ENCODE measurements around the gene TECR. TPM values are rescaled to one million over a fixed set of nuclear protein-coding genes. Genes with fewer than 3 reads are reported as not detected.
A peak's percentile ranks its signal among the peaks of the same experiment; 100 is the strongest.

Gene TECR
- total and polyA plus RNA-seq, 9 of the 15 experiments (the other 6 are each of a cell fraction or from before 2014, with no cell fraction given), result 29.3 to 211 (median 81.4) TPM

GRCh38 chr19:14530005-14530348 is 583 bp downstream of the TECR start (continued):
- TF ChIP-seq RREB1 (CRISPR knock-in tag; IDR thresholded peaks at IDR 0.05) (0 out of 2 replicates have a peak, but pooled peaks have one; percentile 3), SAP30 (IDR thresholded peaks at IDR 0.05; ENCODE audit: borderline replicate concordance, insufficient read depth, low read depth, low read length, poor library complexity, severe bottlenecking) (no peak), XRCC3 (IDR thresholded peaks at IDR 0.05) (no peak), ILF3 (IDR thresholded peaks at IDR 0.05; ENCODE audit: borderline replicate concordance) (no peak), ZNF586 (CRISPR knock-in tag; conservative IDR thresholded peaks at IDR 0.05) (no peak), NR2C1 (IDR thresholded peaks at IDR 0.05) (peak; percentile 57; the same call in 1 of the 2 replicates), NR2C1 (tag; IDR thresholded peaks at IDR 0.05) (peak; percentile 63; the same call in 1 of the 2 replicates), SMAD3 (CRISPR knock-in tag; conservative IDR thresholded peaks at IDR 0.05) (no peak), E2F1 (CRISPR knock-in tag; IDR thresholded peaks at IDR 0.05) (no peak), ZNF41 (CRISPR knock-in tag; conservative IDR thresholded peaks at IDR 0.05) (0 out of 2 replicates have a peak, but pooled peaks have one; percentile 10), NKRF (IDR thresholded peaks at IDR 0.05; ENCODE audit: borderline replicate concordance) (peak; percentile 50; the same call in 1 of the 2 replicates), PREB (CRISPR knock-in tag; IDR thresholded peaks at IDR 0.05) (no peak), GTF2B (IDR thresholded peaks at IDR 0.05; ENCODE audit: extremely low read depth, insufficient read length) (no peak), PCBP1 (IDR thresholded peaks at IDR 0.05; ENCODE audit: low read depth, low read length, poor library complexity, severe bottlenecking) (no peak), RNF2 (IDR thresholded peaks at IDR 0.05) (no peak), ZNF444 (CRISPR knock-in tag; IDR thresholded peaks at IDR 0.05) (no peak)
